Fibroblast of villous mesenchyme (primary cell): ENCODE results near the gene SACM1L. TPM values are rescaled to one million over a fixed set of nuclear protein-coding genes. Genes with fewer than 3 reads are reported as not detected.

Experiments used
- DNase-seq: peaks from one replicate; pipeline ENCODE4 v3.0.0-alpha.2; 2010; ENCODE audit warnings: low read depth
- H3K4me3 ChIP-seq: 2 replicates; pipeline ENCODE4 v1.5.1; 2011; ENCODE audit warnings: low read depth, mild to moderate bottlenecking, low read length
- CTCF ChIP-seq: IDR thresholded peaks from 2 replicates; pipeline ENCODE4 v1.5.1; 2012; ENCODE audit warnings: low read depth, mild to moderate bottlenecking, low read length; ENCODE audit not compliant: insufficient read depth
- total RNA-seq: library from RNA; depleted of rRNA; stranded (reverse); fragments of >200 nt; gene quantifications from 2 replicates; pipeline ENCODE4 v1.2.3, GENCODE V29; 2012

The SACM1L gene
- total RNA-seq, 1 donor = 53.1 TPM

- DNase-seq = no peak
- H3K4me3 ChIP-seq = no peak overlapping the region
- no peak for TF ChIP-seq CTCF
These were observed 22.3 kb upstream of the SACM1L start for GRCh38 chr3:45666757-45667431.

GRCh38 chr3:45667569-45667934 is 21.6 kb upstream of the SACM1L start:
- no peak for TF ChIP-seq CTCF
- no peak overlapping the region for H3K4me3 ChIP-seq
- DNase-seq = no peak

GRCh38 chr3:45670436-45670835 is 18.8 kb upstream of the SACM1L start:
- no peak overlapping the region for H3K4me3 ChIP-seq
- no peak for DNase-seq
- no peak for TF ChIP-seq CTCF

GRCh38 chr3:45670991-45671390 is 18.2 kb upstream of the SACM1L start:
- TF ChIP-seq CTCF = no peak
- H3K4me3 ChIP-seq = no peak overlapping the region
- peak; percentile 44 for DNase-seq

GRCh38 chr3:45673273-45673672 is 15.9 kb upstream of the SACM1L start:
- no peak for TF ChIP-seq CTCF
- H3K4me3 ChIP-seq = no peak overlapping the region
- no peak for DNase-seq

- peak; percentile 36 for DNase-seq
- H3K4me3 ChIP-seq = no peak overlapping the region
- TF ChIP-seq CTCF = no peak
These were observed 12.7 kb upstream of the SACM1L start for GRCh38 chr3:45676325-45677032.
